Lung (tissue), 12 donors: Measurements from ENCODE around the gene RUNDC1. TPM values are rescaled to one million over a fixed set of nuclear protein-coding genes. Genes with fewer than 3 reads are reported as not detected.
A peak's percentile ranks its signal among the peaks of the same experiment; 100 is the strongest.

Experiments
- ATAC-seq: fragments of 200-7000 bp; cut with Tn5 transposase; one replicate; pipeline ENCODE4 v1.9.1; 2020; ENCODE audit warnings: moderate number of reproducible peaks; ENCODE audit not compliant: insufficient read depth, low FRiP score
- DNase-seq, 3 donors: peaks; one replicate each; pipeline ENCODE4 v3.0.0-alpha.2; 2013 to 2017
- H3K27ac ChIP-seq, 2 donors: one replicate each; pipeline ENCODE4 v1.5.1; 2013; ENCODE audit warnings: mild to moderate bottlenecking in 2 of 2, moderate library complexity in 2 of 2, control low read depth in 1 of 2, inconsistent platforms in 1 of 2, low read depth in 1 of 2, low read length in 1 of 2
- H3K27me3 ChIP-seq, 3 donors: one replicate each; pipeline ENCODE4 v1.5.1; 2013; ENCODE audit warnings: low read length in 2 of 3; ENCODE audit not compliant: control insufficient read depth in 3 of 3, insufficient read depth in 3 of 3
- H3K36me3 ChIP-seq, 4 donors: one replicate each; pipeline ENCODE4 v1.5.1; 2013; ENCODE audit warnings: low read length in 4 of 4, mild to moderate bottlenecking in 1 of 4, moderate library complexity in 1 of 4; ENCODE audit not compliant: control insufficient read depth in 4 of 4, insufficient read depth in 4 of 4
- H3K4me1 ChIP-seq, 5 donors: one replicate each; pipeline ENCODE4 v1.5.1; 2013; ENCODE audit warnings: low read length in 5 of 5, mild to moderate bottlenecking in 2 of 5, moderate library complexity in 1 of 5; ENCODE audit not compliant: control insufficient read depth in 5 of 5, insufficient read depth in 5 of 5
- H3K4me3 ChIP-seq: one replicate; pipeline ENCODE4 v1.5.1; 2013; ENCODE audit warnings: mild to moderate bottlenecking, control low read depth, moderate library complexity
- H3K9ac ChIP-seq, 2 donors: one replicate each; pipeline ENCODE4 v1.5.1; 2013; ENCODE audit warnings: low read length in 2 of 2, control low read depth in 1 of 2; ENCODE audit not compliant: insufficient read depth in 1 of 2
- H3K9me3 ChIP-seq, 4 donors: one replicate each; pipeline ENCODE4 v1.5.1; 2013; ENCODE audit warnings: low read length in 3 of 4, mild to moderate bottlenecking in 1 of 4, moderate library complexity in 1 of 4; ENCODE audit not compliant: control insufficient read depth in 4 of 4, insufficient read depth in 3 of 4
- WGBS, 2 donors: extraction: QIAGEN DNeasy Blood & Tissue Kit; methylation state at CpG; one replicate each; pipeline ENCODE4 v1.1.7; 2013; 5-methylcytosine and 5-hydroxymethylcytosine counted together
- polyA plus RNA-seq, 2 donors: library from polyadenylated mRNA; stranded (reverse); fragments of 200-250 nt; gene quantifications; one replicate each; pipeline ENCODE4 v1.2.1, GENCODE V29; 2013
- total RNA-seq, 2 donors: library from RNA; depleted of rRNA in 1 of 2; stranded (reverse); fragments of >200 nt in 1 of 2; gene quantifications; one replicate each; pipeline ENCODE4 v1.2.1, GENCODE V29; 2014 to 2021
- TF ChIP-seq, protein P1 (sequence below): IDR thresholded peaks from 2 replicates; pipeline ENCODE4 v1.5.1; 2012; ENCODE audit warnings: mild to moderate bottlenecking; ENCODE audit errors: control extremely low read depth, extremely low read depth
- donor health status: control.
- donor health status: control.
- donor health status: Bipolar disorder and iron deficiency.
- donor health status: healthy.
- donor health status: DM: yes; HTN: yes; CAD: no.

The RUNDC1 gene
- total and polyA plus RNA-seq, 4 donors: 8.1 to 16.7 (median 10.7) TPM

DNA sequence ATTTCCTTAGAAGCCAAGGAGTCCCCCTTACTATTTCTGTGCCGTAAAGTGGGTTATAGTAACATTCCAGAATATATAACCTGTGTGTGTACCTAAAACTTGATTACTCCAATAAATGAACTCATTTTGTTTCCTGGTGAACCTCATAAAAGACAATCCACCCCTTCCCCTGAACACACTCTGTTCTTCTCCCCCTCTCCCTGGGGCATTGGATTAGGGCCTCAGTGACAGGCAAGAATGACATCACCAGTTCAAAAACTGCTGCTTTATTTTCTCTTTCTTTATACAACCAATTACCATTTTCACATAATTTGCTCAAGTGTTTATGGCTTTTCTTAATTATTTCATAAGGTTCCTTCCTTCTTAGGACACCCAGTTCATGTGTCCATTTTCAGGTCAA lies 33.6 kb upstream of the RUNDC1 start:
- Histone ChIP-seq H3K9me3 (no peaks in the 10 kb centered on the region), H3K9ac (no peak overlapping the region)
- TF ChIP-seq, protein P1, sequence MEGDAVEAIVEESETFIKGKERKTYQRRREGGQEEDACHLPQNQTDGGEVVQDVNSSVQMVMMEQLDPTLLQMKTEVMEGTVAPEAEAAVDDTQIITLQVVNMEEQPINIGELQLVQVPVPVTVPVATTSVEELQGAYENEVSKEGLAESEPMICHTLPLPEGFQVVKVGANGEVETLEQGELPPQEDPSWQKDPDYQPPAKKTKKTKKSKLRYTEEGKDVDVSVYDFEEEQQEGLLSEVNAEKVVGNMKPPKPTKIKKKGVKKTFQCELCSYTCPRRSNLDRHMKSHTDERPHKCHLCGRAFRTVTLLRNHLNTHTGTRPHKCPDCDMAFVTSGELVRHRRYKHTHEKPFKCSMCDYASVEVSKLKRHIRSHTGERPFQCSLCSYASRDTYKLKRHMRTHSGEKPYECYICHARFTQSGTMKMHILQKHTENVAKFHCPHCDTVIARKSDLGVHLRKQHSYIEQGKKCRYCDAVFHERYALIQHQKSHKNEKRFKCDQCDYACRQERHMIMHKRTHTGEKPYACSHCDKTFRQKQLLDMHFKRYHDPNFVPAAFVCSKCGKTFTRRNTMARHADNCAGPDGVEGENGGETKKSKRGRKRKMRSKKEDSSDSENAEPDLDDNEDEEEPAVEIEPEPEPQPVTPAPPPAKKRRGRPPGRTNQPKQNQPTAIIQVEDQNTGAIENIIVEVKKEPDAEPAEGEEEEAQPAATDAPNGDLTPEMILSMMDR: no peak

DNA sequence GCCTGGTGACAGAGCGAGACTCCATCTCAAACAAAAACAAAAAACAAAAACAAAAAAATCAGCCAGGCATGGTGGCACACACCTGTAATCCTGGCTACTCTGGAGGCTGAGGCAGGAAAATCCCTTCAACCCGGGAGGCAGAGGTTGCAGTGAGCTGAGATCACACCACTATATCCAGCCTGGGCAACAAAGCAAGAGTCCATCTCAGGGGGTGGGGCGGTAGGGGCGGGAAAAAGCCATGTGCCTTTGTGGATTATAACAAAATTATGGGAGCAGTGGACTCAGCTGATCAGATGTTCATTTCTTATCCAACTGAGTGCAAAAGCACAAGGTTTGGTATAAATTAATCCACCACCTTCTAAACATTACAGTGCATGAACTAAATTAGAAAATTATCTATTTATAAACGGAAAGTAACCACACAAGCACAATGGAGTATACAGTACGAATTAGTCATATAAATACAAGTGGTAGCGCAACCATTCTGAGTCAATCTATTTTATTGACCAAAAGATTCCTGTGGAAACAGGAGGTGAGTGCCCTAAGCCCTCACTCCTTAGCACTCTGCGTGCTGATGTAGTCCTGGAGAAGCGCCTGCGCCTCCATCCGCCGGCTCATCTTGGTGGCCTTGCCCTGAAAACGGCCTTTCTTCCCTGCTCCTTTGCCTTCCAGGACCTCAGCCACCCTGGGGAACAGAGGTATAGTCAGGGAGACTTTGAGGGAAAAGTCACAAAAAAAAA lies 30.2 kb upstream of the RUNDC1 start:
- H3K4me3 ChIP-seq: no peak overlapping the region
- no peaks in the 10 kb centered on the region for H3K9me3 ChIP-seq
- H3K4me1 ChIP-seq: no peaks in the 10 kb centered on the region
- WGBS, 2 donors: 94 to 97% methylated on average over 13 of the region's 13 CpGs
- no peaks in the 10 kb centered on the region for H3K27me3 ChIP-seq
- no peak for ATAC-seq
- H3K9ac ChIP-seq: no peak overlapping the region
- peaks cover 25 to 40% (median 26%) of the 10 kb centered on the region in 4 donors for H3K36me3 ChIP-seq
- H3K27ac ChIP-seq: no peak overlapping the region
- TF ChIP-seq, protein P1: no peak
- DNase-seq: no peak

More for the DNA sequence above, 33.6 kb upstream of the RUNDC1 start:
- ATAC-seq (no peak), DNase-seq (no peak)
- Histone ChIP-seq H3K36me3 (peaks cover 3 to 24% (median 12%) of the 10 kb centered on the region in 4 donors), H3K27me3 (no peaks in the 10 kb centered on the region), H3K27ac (no peak overlapping the region), H3K4me1 (peaks cover 0 to 1% (median 0%) of the 10 kb centered on the region in 5 donors), H3K4me3 (no peak overlapping the region)
- WGBS, 2 donors: 92 to 98% methylated on average over 1 of the region's 1 CpG

DNA sequence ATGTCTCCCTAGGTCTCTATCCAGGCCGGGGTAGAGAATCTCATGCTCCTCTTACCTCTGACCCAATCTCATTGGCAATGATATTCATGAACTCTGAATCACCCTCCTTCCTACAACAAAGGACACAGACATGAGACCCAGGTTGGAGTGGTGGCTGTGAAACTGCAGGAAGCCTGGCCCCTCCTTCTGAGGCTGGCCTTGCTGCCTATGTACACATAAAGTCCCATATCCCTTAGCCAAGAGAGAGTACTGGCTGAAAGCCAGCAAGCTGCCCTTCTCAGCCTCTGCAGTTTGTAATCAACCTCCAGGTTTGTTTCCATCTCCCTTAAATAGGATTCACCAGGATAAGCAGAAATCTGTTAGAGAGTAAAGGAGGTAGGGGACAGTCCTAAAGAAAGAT lies 26.7 kb upstream of the RUNDC1 start:
- TF ChIP-seq, protein P1: no peak
- Histone ChIP-seq H3K27ac (no peak overlapping the region), H3K4me3 (no peak overlapping the region), H3K9me3 (no peaks in the 10 kb centered on the region), H3K4me1 (no peaks in the 10 kb centered on the region), H3K9ac (no peak overlapping the region), H3K27me3 (no peaks in the 10 kb centered on the region), H3K36me3 (peaks cover 38 to 55% (median 41%) of the 10 kb centered on the region in 4 donors)
- ATAC-seq: no peak
- DNase-seq: peak in 2 of 3 donors; percentile 21 to 39
- 89 to 97% methylated on average over 1 of the region's 1 CpG for WGBS, 2 donors
